Testis (tissue), 2 donors: Measurements from ENCODE around the gene TST.
"Not testable (repeated sequence)": the region's sequence is repeated elsewhere in the genome, so short reads cannot be mapped to it uniquely, and the experiment has no call there.

ENCODE experiments used
- CTCF ChIP-seq, 3 experiments: fragments of 450-650 bp in 2 of 3; fragments of 200-600 bp in 1 of 3; sonication (generic) in 1 of 3; IDR thresholded peaks; one replicate each; pipeline ENCODE4 v1.5.1; 2016 to 2019; ENCODE audit warnings: antibody characterized with exemption in 3 of 3, mild to moderate bottlenecking in 2 of 3, moderate library complexity in 1 of 3
- POLR2A ChIP-seq: fragments of 450-650 bp; IDR thresholded peaks from one replicate; pipeline ENCODE4 v1.6.1; 2017; ENCODE audit warnings: antibody characterized with exemption, mild to moderate bottlenecking, moderate library complexity

- not testable (repeated sequence) for TF ChIP-seq CTCF (IDR thresholded peaks at IDR 0.05); POLR2A
Observed at GRCh38 chr22:36989012-36989411, 30.2 kb downstream of the TST start.
